A673 (cell line): Measurements from ENCODE around the gene PEAR1. TPM values are rescaled to one million over a fixed set of nuclear protein-coding genes. Genes with fewer than 3 reads are reported as not detected.

Experiments
- BruUV-seq: library from RNA; stranded (reverse); fragments of 400-500 nt; replicated peaks from 2 replicates; lab custom pipeline; 2021; lab: Mats Ljungman, UMichigan
- CTCF ChIA-PET: fragments of 300-600 bp; sonication (Branson Sonifier 250); formaldehyde crosslinking; loops from one replicate; lab custom pipeline; 2022; ENCODE audit warnings: antibody characterized with exemption; lab: Charles Lee
- POLR2A ChIA-PET: fragments of 300-600 bp; sonication (Branson Sonifier 250); formaldehyde crosslinking; loops from one replicate; lab custom pipeline; 2022; ENCODE audit warnings: antibody characterized with exemption; ENCODE audit not compliant: low non-redundant PET; lab: Charles Lee
- DNase-seq: peaks from one replicate; pipeline ENCODE4 v3.0.0-alpha.2; 2015; ENCODE audit warnings: low spot score
- H3K27ac ChIP-seq: fragments of 200-600 bp; sonication (generic); 2 replicates; pipeline ENCODE4 v1.5.1; 2016; ENCODE audit warnings: mixed run types, low read depth, mild to moderate bottlenecking, mixed read lengths, antibody characterized with exemption, low read length; ENCODE audit not compliant: poor library complexity, severe bottlenecking
- H3K27me3 ChIP-seq: fragments of 200-600 bp; sonication (generic); replicated peaks from 2 replicates; pipeline ENCODE4 v1.6.1; 2017; ENCODE audit warnings: mixed run types, low read depth, mild to moderate bottlenecking, mixed read lengths, antibody characterized with exemption, low read length; ENCODE audit not compliant: insufficient read depth, poor library complexity
- H3K36me3 ChIP-seq: fragments of 200-600 bp; sonication (generic); 2 replicates; pipeline ENCODE4 v1.6.1; 2016; ENCODE audit warnings: mixed run types, mild to moderate bottlenecking, mixed read lengths, antibody characterized with exemption, low read length; ENCODE audit not compliant: insufficient read depth, poor library complexity, severe bottlenecking
- H3K4me1 ChIP-seq: fragments of 200-600 bp; sonication (generic); 2 replicates; pipeline ENCODE4 v1.6.1; 2017; ENCODE audit warnings: mixed run types, mild to moderate bottlenecking, mixed read lengths, antibody characterized with exemption, low read length; ENCODE audit not compliant: insufficient read depth, poor library complexity, severe bottlenecking
- H3K4me3 ChIP-seq: fragments of 200-600 bp; sonication (generic); 2 replicates; pipeline ENCODE4 v1.5.1; 2016; ENCODE audit warnings: low read depth, mixed run types, mild to moderate bottlenecking, mixed read lengths, low read length; ENCODE audit not compliant: poor library complexity, severe bottlenecking
- H3K9me3 ChIP-seq: fragments of 200-600 bp; sonication (generic); 2 replicates; pipeline ENCODE4 v1.6.1; 2016; ENCODE audit warnings: mixed run types, low read depth, mild to moderate bottlenecking, mixed read lengths, antibody characterized with exemption, low read length; ENCODE audit not compliant: poor library complexity, severe bottlenecking
- EZH2 ChIP-seq: fragments of 200-600 bp; sonication (generic); IDR thresholded peaks from 2 replicates; pipeline ENCODE4 v1.6.1; 2017; ENCODE audit warnings: borderline replicate concordance, low read depth, mild to moderate bottlenecking, mixed read lengths, antibody characterized with exemption, low read length; ENCODE audit not compliant: poor library complexity, severe bottlenecking
- intact Hi-C: fragments of 100-400 bp; cut with micrococcal nuclease; formaldehyde crosslinking; loops from one replicate; pipeline ENCODE4 v1.10.0; 2022; ENCODE audit not compliant: unreplicated experiment
- total RNA-seq: library from RNA; stranded (reverse); gene quantifications from 2 replicates; pipeline ENCODE4 v1.2.3, GENCODE V29; 2021
- TF ChIP-seq, protein P1 (sequence below): fragments of 300-800, 200-600 bp; sonication (generic); conservative IDR thresholded peaks from 2 replicates; pipeline ENCODE4 v1.5.1; 2017; ENCODE audit warnings: low read depth, mild to moderate bottlenecking, antibody characterized with exemption, low read length, moderate library complexity, mixed read lengths

The PEAR1 gene
- total RNA-seq, 1 experiment from 2014 or later = 0.52 TPM

DNA sequence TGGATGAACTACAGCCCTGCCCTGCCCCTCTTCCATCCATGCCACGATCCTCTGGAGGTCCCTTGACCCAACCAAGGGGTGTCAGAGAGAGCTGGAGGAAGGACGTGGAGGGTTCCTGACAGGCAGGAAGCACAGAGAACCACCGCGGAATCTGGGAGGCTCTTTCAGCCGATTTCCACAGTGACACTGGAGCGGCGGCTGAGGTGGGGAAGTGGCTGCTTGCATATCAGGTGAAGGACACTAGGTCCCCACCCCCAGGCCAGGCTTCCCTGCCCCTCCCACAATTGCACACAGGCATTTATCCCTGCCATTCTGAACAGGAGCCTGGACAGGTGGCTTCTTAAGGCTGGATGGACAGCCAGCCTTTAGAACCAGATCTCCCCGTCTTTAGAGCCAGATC is 44.4 kb downstream of the PEAR1 start:
- intact Hi-C loops = no loop called here
- ChIA-PET CTCF (no interaction called here), POLR2A (no interaction called here)
- H3K4me3 ChIP-seq = no peak overlapping the region
- BruUV-seq = no TSS peak
- no peaks in the 10 kb centered on the region for H3K27me3 ChIP-seq
- no peaks in the 10 kb centered on the region for H3K4me1 ChIP-seq
- no peaks in the 10 kb centered on the region for H3K9me3 ChIP-seq
- H3K27ac ChIP-seq = no peak overlapping the region
- DNase-seq = no peak
- TF ChIP-seq, protein P1, sequence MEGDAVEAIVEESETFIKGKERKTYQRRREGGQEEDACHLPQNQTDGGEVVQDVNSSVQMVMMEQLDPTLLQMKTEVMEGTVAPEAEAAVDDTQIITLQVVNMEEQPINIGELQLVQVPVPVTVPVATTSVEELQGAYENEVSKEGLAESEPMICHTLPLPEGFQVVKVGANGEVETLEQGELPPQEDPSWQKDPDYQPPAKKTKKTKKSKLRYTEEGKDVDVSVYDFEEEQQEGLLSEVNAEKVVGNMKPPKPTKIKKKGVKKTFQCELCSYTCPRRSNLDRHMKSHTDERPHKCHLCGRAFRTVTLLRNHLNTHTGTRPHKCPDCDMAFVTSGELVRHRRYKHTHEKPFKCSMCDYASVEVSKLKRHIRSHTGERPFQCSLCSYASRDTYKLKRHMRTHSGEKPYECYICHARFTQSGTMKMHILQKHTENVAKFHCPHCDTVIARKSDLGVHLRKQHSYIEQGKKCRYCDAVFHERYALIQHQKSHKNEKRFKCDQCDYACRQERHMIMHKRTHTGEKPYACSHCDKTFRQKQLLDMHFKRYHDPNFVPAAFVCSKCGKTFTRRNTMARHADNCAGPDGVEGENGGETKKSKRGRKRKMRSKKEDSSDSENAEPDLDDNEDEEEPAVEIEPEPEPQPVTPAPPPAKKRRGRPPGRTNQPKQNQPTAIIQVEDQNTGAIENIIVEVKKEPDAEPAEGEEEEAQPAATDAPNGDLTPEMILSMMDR = no peak
- TF ChIP-seq EZH2 = no peak
- peaks cover 5% of the 10 kb centered on the region for H3K36me3 ChIP-seq

- Histone ChIP-seq H3K27me3 (no peaks in the 10 kb centered on the region), H3K4me1 (no peaks in the 10 kb centered on the region), H3K4me3 (no peak overlapping the region), H3K36me3 (peaks cover 5% of the 10 kb centered on the region), H3K27ac (no peak overlapping the region), H3K9me3 (no peaks in the 10 kb centered on the region)
- ChIA-PET CTCF (interaction anchor here (0.5 kb wide), 1 partner anchor 48 kb away, joined by 5 read pairs; no protein-coding TSS in a partner anchor), POLR2A (no interaction called here)
- DNase-seq = no peak
- TF ChIP-seq, protein P1 = no peak
- no peak for TF ChIP-seq EZH2
- intact Hi-C loops = no loop called here
- no TSS peak for BruUV-seq
Observed at GRCh38 chr1:156938813-156939212, 45.3 kb downstream of the PEAR1 start.

GRCh38 chr1:156939786-156940334 is 46.3 kb downstream of the PEAR1 start:
- H3K27ac ChIP-seq = no peak overlapping the region
- TF ChIP-seq, protein P1 = no peak
- TF ChIP-seq EZH2 = no peak
- no peak for DNase-seq
- no TSS peak for BruUV-seq
- peaks cover 11% of the 10 kb centered on the region for H3K36me3 ChIP-seq
- intact Hi-C loops = no loop called here
- H3K9me3 ChIP-seq = no peaks in the 10 kb centered on the region
- ChIA-PET POLR2A (no interaction called here), CTCF (no interaction called here)
- H3K4me3 ChIP-seq = no peak overlapping the region
- H3K4me1 ChIP-seq = no peaks in the 10 kb centered on the region
- no peaks in the 10 kb centered on the region for H3K27me3 ChIP-seq
